ENCODE measurements around the gene MC1R.

- TF ChIP-seq TP53 (CRISPR knock-in tag; IDR thresholded peaks at IDR 0.05) (no peak), NFE2L1 (CRISPR knock-in tag; IDR thresholded peaks at IDR 0.05) (no peak), ZNF416 (CRISPR knock-in tag; IDR thresholded peaks at IDR 0.05) (no peak), CTCF (IDR thresholded peaks at IDR 0.05) (no peak)
These were observed 30.6 kb downstream of the MC1R start for GRCh38 chr16:89949121-89949742.

All from WTC11 (cell line).